ENCODE results near the gene ZNF678. TPM values are rescaled to one million over a fixed set of nuclear protein-coding genes. Genes with fewer than 3 reads are reported as not detected.
"Not testable (repeated sequence)": the region's sequence is repeated elsewhere in the genome, so short reads cannot be mapped to it uniquely, and the experiment has no call there.

ZNF678 gene
- total RNA-seq, 8 experiments from 2014 or later = 1.7 to 27.0 (median 18.3) TPM

GRCh38 chr1:227586733-227587132 is 23.4 kb downstream of the ZNF678 start:
- in situ Hi-C loops (cut with MboI; ENCODE audit: low pct_unique_long_range_greater_than_20kb in 2 of 9, low sequenced_read_pairs in 9 of 9, unreplicated experiment in 9 of 9) = no loop called here
- H3K4me1 ChIP-seq (replicated peaks in 1 of 2) = no peaks in the 10 kb centered on the region
- ATAC-seq (replicated peaks in 6 of 8) = no peak
- H3K27ac ChIP-seq = no peak overlapping the region
- H3K4me3 ChIP-seq = no peak overlapping the region

DNA sequence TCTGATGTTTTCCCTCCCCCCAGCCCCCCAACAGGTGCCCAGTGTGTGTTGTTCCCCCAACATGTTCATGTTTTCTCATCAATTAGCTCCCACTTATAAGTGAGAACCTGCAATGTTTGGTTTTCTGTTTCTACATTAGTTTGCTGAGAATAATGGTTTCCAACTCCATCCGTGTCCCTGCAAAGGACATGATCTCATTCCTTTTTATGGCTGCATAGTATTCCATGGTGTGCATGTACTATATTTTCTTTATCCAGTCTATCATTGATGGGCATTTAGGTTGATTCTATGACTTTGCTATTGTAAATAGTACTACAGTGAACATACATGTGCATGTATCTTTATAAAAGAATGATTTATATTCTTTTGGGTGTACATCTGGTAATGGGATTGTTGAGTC is 24.6 kb downstream of the ZNF678 start:
- no peak for ATAC-seq (replicated peaks in 6 of 8)
- H3K4me3 ChIP-seq = no peak overlapping the region
- in situ Hi-C loops (cut with MboI; ENCODE audit: low pct_unique_long_range_greater_than_20kb in 2 of 9, low sequenced_read_pairs in 9 of 9, unreplicated experiment in 9 of 9) = no loop called here
- 83 to 100% (median 100%) methylated on average over 1 of the region's 1 CpG; no CpG with 5 or more reads in 3 of the 10 experiments for WGBS, 10 experiments
- no peak overlapping the region for H3K27ac ChIP-seq
- no peaks in the 10 kb centered on the region for H3K4me1 ChIP-seq (replicated peaks in 1 of 2)

- in situ Hi-C loops (cut with MboI; ENCODE audit: low pct_unique_long_range_greater_than_20kb in 2 of 9, low sequenced_read_pairs in 9 of 9, unreplicated experiment in 9 of 9); H3K4me1 ChIP-seq (replicated peaks in 1 of 2); H3K4me3 ChIP-seq; ATAC-seq (replicated peaks in 6 of 8); H3K27ac ChIP-seq: not testable (repeated sequence)
- WGBS, 10 experiments = 75 to 100% (median 100%) methylated on average over 1 of the region's 1 CpG
These were observed 25.4 kb downstream of the ZNF678 start for GRCh38 chr1:227588769-227589168.

DNA sequence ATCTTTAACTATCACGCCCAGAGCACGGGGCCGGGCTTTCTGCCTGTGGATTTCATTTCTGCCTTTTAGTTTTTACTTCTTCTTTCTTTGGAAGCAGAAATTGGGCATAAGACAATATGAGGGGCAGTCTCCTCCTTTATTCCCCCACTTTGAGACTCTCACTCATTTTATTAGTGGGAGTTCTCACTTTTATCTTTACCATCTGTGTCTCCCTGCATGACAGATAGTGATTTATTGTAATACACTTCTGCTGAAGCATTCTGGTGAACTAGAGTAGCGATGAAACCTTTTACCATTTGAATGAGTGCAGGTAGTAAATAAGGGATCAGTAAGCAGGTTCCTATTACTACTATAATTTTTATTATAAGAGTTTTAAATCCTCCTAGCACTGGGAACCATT is 26.4 kb downstream of the ZNF678 start:
- H3K4me1 ChIP-seq (replicated peaks in 1 of 2); in situ Hi-C loops (cut with MboI; ENCODE audit: low pct_unique_long_range_greater_than_20kb in 2 of 9, low sequenced_read_pairs in 9 of 9, unreplicated experiment in 9 of 9); ATAC-seq (replicated peaks in 6 of 8); H3K27ac ChIP-seq; H3K4me3 ChIP-seq: not testable (repeated sequence)
- 83 to 100% (median 100%) methylated on average over 1 to 4 of the region's 4 CpGs; no CpG with 5 or more reads in 5 of the 10 experiments for WGBS, 10 experiments

DNA sequence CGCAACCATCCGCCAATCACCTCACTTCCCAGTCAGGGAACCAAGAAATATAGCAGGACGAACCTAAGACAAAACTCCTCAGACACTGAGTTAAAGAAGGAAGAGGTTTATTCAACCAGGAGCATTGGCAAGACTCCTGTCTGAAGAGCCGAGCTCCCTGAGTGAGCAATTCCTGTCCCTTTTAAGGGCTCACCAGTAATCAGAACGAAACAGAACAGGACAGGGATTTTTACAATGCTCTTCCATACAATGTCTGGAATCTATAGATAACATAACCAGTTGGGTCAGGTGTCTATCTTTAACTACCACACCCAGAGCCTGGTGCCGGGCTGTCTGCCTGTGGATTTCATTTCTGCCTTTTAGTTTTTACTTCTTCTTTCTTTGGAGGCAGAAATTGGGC is 32.9 kb downstream of the ZNF678 start:
- H3K4me3 ChIP-seq; in situ Hi-C loops (cut with MboI; ENCODE audit: low pct_unique_long_range_greater_than_20kb in 2 of 9, low sequenced_read_pairs in 9 of 9, unreplicated experiment in 9 of 9): not testable (repeated sequence)

GRCh38 chr1:227603327-227603726 is 40.0 kb downstream of the ZNF678 start:
- no peak overlapping the region for H3K4me3 ChIP-seq
- 83 to 100% (median 94%) methylated on average over 1 to 2 of the region's 3 CpGs; no CpG with 5 or more reads in 5 of the 10 experiments for WGBS, 10 experiments
- no peak for ATAC-seq (replicated peaks in 6 of 8)
- H3K27ac ChIP-seq = no peak overlapping the region
- H3K4me1 ChIP-seq (replicated peaks in 1 of 2) = no peaks in the 10 kb centered on the region
- in situ Hi-C loops (cut with MboI; ENCODE audit: low pct_unique_long_range_greater_than_20kb in 2 of 9, low sequenced_read_pairs in 9 of 9, unreplicated experiment in 9 of 9) = no loop called here

More for the DNA sequence above, 32.9 kb downstream of the ZNF678 start:
- not testable (repeated sequence) for H3K27ac ChIP-seq; ATAC-seq (replicated peaks in 6 of 8); H3K4me1 ChIP-seq (replicated peaks in 1 of 2)
- 58 to 100% (median 91%) methylated on average over 1 to 6 of the region's 6 CpGs; no CpG with 5 or more reads in 2 of the 10 experiments for WGBS, 10 experiments

GRCh38 chr1:227604446-227604845 is 41.1 kb downstream of the ZNF678 start:
- WGBS, 10 experiments = 60 to 100% (median 95%) methylated on average over 1 to 3 of the region's 3 CpGs; no CpG with 5 or more reads in 2 of the 10 experiments
- in situ Hi-C loops (cut with MboI; ENCODE audit: low pct_unique_long_range_greater_than_20kb in 2 of 9, low sequenced_read_pairs in 9 of 9, unreplicated experiment in 9 of 9) = no loop called here

DNA sequence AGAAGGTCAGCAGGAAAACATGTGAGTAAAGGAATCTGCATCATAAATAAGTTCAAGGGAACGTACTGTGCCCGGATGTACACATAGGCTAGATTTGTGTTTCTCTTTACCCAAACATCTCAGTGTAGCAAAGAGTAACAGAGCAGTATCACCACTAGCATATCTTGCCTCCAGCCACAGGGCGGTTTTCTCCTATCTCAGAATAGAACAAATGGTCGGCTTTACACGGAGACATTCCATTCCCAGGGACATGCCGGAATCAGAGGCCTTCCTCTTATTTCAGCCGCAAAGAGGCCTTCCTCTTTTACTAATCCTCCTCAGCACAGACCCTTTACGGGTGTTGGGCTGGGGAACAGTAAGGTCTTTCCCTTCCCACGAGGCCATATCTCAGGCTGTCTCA is 42.9 kb downstream of the ZNF678 start:
- in situ Hi-C loops (cut with MboI; ENCODE audit: low pct_unique_long_range_greater_than_20kb in 2 of 9, low sequenced_read_pairs in 9 of 9, unreplicated experiment in 9 of 9); H3K27ac ChIP-seq; H3K4me3 ChIP-seq; H3K4me1 ChIP-seq (replicated peaks in 1 of 2); ATAC-seq (replicated peaks in 6 of 8): not testable (repeated sequence)
- WGBS, 10 experiments = 90 to 100% (median 95%) methylated on average over 1 to 9 of the region's 9 CpGs; no CpG with 5 or more reads in 3 of the 10 experiments

More at GRCh38 chr1:227604446-227604845, 41.1 kb downstream of the ZNF678 start:
- ATAC-seq (replicated peaks in 6 of 8) = peak in 2 of 8 experiments; percentile 32 to 40
- Histone ChIP-seq H3K4me3 (no peak overlapping the region), H3K4me1 (replicated peaks in 1 of 2) (no peaks in the 10 kb centered on the region), H3K27ac (no peak overlapping the region)

GRCh38 chr1:227607336-227607898 is 44.1 kb downstream of the ZNF678 start:
- WGBS, 10 experiments = 85 to 100% (median 97%) methylated on average over 2 to 3 of the region's 3 CpGs
- in situ Hi-C loops (cut with MboI; ENCODE audit: low pct_unique_long_range_greater_than_20kb in 2 of 9, low sequenced_read_pairs in 9 of 9, unreplicated experiment in 9 of 9) = no loop called here
- H3K4me1 ChIP-seq (replicated peaks in 1 of 2) = no peaks in the 10 kb centered on the region
- no peak for ATAC-seq (replicated peaks in 6 of 8)
- H3K27ac ChIP-seq = no peak overlapping the region
- no peak overlapping the region for H3K4me3 ChIP-seq

- no peak overlapping the region for H3K4me3 ChIP-seq
- in situ Hi-C loops (cut with MboI; ENCODE audit: low pct_unique_long_range_greater_than_20kb in 2 of 9, low sequenced_read_pairs in 9 of 9, unreplicated experiment in 9 of 9) = no loop called here
- 100% methylated on average over 1 of the region's 1 CpG; no CpG with 5 or more reads in 6 of the 10 experiments for WGBS, 10 experiments
- ATAC-seq (replicated peaks in 6 of 8) = no peak
- H3K27ac ChIP-seq = no peak overlapping the region
- no peaks in the 10 kb centered on the region for H3K4me1 ChIP-seq (replicated peaks in 1 of 2)
These were observed 49.3 kb downstream of the ZNF678 start for GRCh38 chr1:227612658-227613057.

DNA sequence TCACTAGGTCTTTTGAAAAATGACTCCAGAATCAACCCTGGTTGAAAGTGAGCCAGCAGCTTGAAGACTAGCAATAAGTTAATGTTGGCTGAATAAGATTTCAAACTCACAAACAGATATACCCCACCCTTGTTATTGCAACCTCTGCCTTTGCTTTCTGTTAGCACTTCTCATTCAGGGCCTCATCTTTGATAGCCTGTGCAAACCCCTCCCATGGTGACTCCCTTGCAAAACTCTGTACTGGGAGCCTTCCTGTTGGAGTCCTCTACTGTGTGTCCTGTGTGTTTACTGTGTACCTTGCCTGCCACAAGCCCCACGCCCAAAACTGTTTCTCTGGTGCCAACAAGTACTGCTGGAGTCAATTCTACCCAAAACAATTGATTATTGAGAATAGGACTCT is 50.2 kb downstream of the ZNF678 start:
- ATAC-seq (replicated peaks in 6 of 8) = peak in 2 of 8 experiments; percentile 62 to 90
- in situ Hi-C loops (cut with MboI; ENCODE audit: low pct_unique_long_range_greater_than_20kb in 2 of 9, low sequenced_read_pairs in 9 of 9, unreplicated experiment in 9 of 9) = no loop called here
- H3K4me1 ChIP-seq (replicated peaks in 1 of 2) = no peaks in the 10 kb centered on the region
- H3K4me3 ChIP-seq = no peak overlapping the region
- 60 to 100% (median 93%) methylated on average over 1 of the region's 1 CpG; no CpG with 5 or more reads in 3 of the 10 experiments for WGBS, 10 experiments
- H3K27ac ChIP-seq = no peak overlapping the region

DNA sequence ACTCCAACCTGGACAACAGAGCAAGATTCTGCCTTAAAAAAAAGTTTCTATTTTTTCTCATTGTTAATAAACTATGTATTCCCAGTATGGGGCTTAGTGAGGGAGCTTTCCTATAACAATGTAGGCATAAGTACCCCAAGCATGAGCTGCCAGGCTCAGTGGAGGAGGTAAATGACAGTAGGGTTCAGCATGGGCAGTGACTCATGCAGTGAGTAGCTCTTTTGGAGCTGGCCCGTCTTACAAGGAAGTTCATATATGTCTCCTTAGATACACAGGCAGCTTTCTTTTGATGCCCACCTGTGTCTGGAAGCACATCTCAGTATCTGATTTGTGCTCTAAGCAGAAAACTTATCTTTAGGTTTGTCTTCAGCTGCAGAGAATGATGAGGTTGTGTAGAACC is 57.9 kb downstream of the ZNF678 start:
- no peak for ATAC-seq (replicated peaks in 6 of 8)
- in situ Hi-C loops (cut with MboI; ENCODE audit: low pct_unique_long_range_greater_than_20kb in 2 of 9, low sequenced_read_pairs in 9 of 9, unreplicated experiment in 9 of 9) = no loop called here
- Histone ChIP-seq H3K27ac (no peak overlapping the region), H3K4me3 (no peak overlapping the region), H3K4me1 (replicated peaks in 1 of 2) (no peaks in the 10 kb centered on the region)
- 78 to 100% (median 100%) methylated on average over 1 of the region's 1 CpG; no CpG with 5 or more reads in 6 of the 10 experiments for WGBS, 10 experiments

GRCh38 chr1:227622739-227623475 is 59.6 kb downstream of the ZNF678 start:
- no peak overlapping the region for H3K27ac ChIP-seq

More at GRCh38 chr1:227622739-227623475, 59.6 kb downstream of the ZNF678 start:
- H3K4me1 ChIP-seq (replicated peaks in 1 of 2) = no peaks in the 10 kb centered on the region
- WGBS, 10 experiments = 40 to 100% (median 89%) methylated on average over 1 of the region's 1 CpG; no CpG with 5 or more reads in 3 of the 10 experiments
- ATAC-seq (replicated peaks in 6 of 8) = no peak
- H3K4me3 ChIP-seq = no peak overlapping the region
- in situ Hi-C loops (cut with MboI; ENCODE audit: low pct_unique_long_range_greater_than_20kb in 2 of 9, low sequenced_read_pairs in 9 of 9, unreplicated experiment in 9 of 9) = no loop called here

All from motor neuron (in vitro differentiated cells).